Measurements from ENCODE around the gene GFY. TPM values are rescaled to one million over a fixed set of nuclear protein-coding genes. Genes with fewer than 3 reads are reported as not detected.

GFY gene
- total and polyA plus RNA-seq, 10 of the 15 experiments (the other 5 are each of a cell fraction or from before 2014, with no cell fraction given): 0.05 TPM; not detected in 9

DNA sequence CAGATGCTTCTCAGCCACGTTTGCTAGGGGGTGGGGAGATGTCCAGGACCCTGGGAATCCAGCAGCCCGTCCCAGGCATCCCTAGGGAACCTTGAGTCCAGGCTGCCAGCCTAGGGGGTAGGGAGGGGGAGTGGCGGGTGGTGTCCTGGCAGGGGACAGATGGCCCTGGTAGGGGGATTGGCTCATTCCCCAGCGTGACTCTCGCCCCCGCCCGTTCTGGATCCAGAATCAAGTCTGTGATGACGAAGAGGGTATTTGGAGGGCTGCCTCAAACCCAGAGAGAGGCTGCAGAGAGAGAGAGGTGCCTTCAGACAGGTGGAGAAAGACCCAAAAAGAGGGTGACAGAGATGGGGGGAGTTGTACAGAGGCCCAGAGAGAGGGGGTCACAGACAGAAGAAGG is 12.0 kb downstream of the GFY start:
- Histone ChIP-seq H3K27me3 (replicated peaks in 1 of 2; ENCODE audit: control insufficient read depth in 2 of 2, insufficient read depth in 2 of 2, low read length in 1 of 2) (peaks cover 12 to 30% of the 10 kb centered on the region in 2 experiments), H2AFZ (ENCODE audit: control insufficient read depth, low read depth, low read length) (no peak overlapping the region), H4K20me1 (ENCODE audit: control insufficient read depth, insufficient read depth) (no peaks in the 10 kb centered on the region), H3K4me1 (ENCODE audit: control insufficient read depth, insufficient read depth, low read length) (no peaks in the 10 kb centered on the region), H3K36me3 (ENCODE audit: control insufficient read depth in 2 of 2, insufficient read depth in 2 of 2, low read length in 1 of 2) (no peaks in the 10 kb centered on the region), H3K4me3 (no peak overlapping the region), H3K79me2 (ENCODE audit: control insufficient read depth, insufficient read depth, low read length) (no peaks in the 10 kb centered on the region), H3K27ac (ENCODE audit: control insufficient read depth, insufficient read depth) (no peak overlapping the region), H3K9ac (ENCODE audit: control insufficient read depth, insufficient read depth, low read length) (no peak overlapping the region), H3K9me3 (replicated peaks; ENCODE audit: control insufficient read depth, insufficient read depth, low read length) (no peaks in the 10 kb centered on the region), H3K4me2 (ENCODE audit: control insufficient read depth, insufficient read depth) (no peak overlapping the region)
- WGBS (ENCODE audit: insufficient coverage, insufficient replicate concordance, low lambda C conversion rate, missing lambda C conversion rate): 5% methylated on average over 7 of the region's 8 CpGs
- DNase-seq (ENCODE audit: low read depth, low spot score): no peak
- in situ Hi-C loops (cut with MboI) (loop anchor here (5.0 kb wide), 1 partner anchor 45 kb away; no protein-coding TSS in a partner anchor), intact Hi-C loops (cut with micrococcal nuclease; ENCODE audit: unreplicated experiment) (no loop called here)
- TF ChIP-seq RAD51 (IDR thresholded peaks at IDR 0.05): no peak
- TF ChIP-seq, protein P1, sequence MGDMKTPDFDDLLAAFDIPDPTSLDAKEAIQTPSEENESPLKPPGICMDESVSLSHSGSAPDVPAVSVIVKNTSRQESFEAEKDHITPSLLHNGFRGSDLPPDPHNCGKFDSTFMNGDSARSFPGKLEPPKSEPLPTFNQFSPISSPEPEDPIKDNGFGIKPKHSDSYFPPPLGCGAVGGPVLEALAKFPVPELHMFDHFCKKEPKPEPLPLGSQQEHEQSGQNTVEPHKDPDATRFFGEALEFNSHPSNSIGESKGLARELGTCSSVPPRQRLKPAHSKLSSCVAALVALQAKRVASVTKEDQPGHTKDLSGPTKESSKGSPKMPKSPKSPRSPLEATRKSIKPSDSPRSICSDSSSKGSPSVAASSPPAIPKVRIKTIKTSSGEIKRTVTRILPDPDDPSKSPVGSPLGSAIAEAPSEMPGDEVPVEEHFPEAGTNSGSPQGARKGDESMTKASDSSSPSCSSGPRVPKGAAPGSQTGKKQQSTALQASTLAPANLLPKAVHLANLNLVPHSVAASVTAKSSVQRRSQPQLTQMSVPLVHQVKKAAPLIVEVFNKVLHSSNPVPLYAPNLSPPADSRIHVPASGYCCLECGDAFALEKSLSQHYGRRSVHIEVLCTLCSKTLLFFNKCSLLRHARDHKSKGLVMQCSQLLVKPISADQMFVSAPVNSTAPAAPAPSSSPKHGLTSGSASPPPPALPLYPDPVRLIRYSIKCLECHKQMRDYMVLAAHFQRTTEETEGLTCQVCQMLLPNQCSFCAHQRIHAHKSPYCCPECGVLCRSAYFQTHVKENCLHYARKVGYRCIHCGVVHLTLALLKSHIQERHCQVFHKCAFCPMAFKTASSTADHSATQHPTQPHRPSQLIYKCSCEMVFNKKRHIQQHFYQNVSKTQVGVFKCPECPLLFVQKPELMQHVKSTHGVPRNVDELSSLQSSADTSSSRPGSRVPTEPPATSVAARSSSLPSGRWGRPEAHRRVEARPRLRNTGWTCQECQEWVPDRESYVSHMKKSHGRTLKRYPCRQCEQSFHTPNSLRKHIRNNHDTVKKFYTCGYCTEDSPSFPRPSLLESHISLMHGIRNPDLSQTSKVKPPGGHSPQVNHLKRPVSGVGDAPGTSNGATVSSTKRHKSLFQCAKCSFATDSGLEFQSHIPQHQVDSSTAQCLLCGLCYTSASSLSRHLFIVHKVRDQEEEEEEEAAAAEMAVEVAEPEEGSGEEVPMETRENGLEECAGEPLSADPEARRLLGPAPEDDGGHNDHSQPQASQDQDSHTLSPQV (IDR thresholded peaks at IDR 0.05): no peak
- BruUV-seq (replicated peaks): no TSS peak
- ChIA-PET POLR2A (no interaction called here), RAD21 (ENCODE audit: unreplicated experiment) (no interaction called here), SMC1A (ENCODE audit: uncharacterized antibody, unreplicated experiment) (interaction anchor here (1.6 kb wide), 1 partner anchor 46 kb away, joined by 5 read pairs; no protein-coding TSS in a partner anchor), CTCF (interaction anchor here (2.2 kb wide), 1 partner anchor 45 kb away, joined by 8 read pairs; no protein-coding TSS in a partner anchor)
- no peak for FAIRE-seq
- no peak for ATAC-seq

DNA sequence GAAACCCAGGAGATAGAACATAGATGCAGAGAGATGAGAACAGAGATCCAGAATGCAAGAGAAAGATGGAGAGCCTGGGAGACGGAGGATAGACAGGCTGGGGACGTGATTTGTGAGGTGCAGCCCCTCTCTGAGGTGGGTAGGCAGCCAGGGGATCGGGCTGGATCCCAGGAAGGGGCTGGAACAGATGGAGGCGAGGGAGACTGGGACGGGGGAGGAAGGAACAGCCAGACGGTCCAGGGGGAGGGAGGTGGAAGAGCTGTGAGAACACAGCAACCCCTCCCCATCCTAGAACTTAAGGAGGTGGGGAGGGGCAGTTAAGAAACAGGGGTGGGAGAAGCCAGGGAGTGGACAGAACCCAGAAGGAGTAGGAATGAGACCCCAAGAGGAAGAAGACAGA is 13.1 kb downstream of the GFY start:
- no peak overlapping the region for H3K27ac ChIP-seq (ENCODE audit: control insufficient read depth, insufficient read depth)
- no peak overlapping the region for H3K4me2 ChIP-seq (ENCODE audit: control insufficient read depth, insufficient read depth)
- no peaks in the 10 kb centered on the region for H3K9me3 ChIP-seq (replicated peaks; ENCODE audit: control insufficient read depth, insufficient read depth, low read length)
- BruUV-seq (replicated peaks): no TSS peak
- WGBS (ENCODE audit: insufficient coverage, insufficient replicate concordance, low lambda C conversion rate, missing lambda C conversion rate): 2% methylated on average over 6 of the region's 6 CpGs
- no peak overlapping the region for H3K4me3 ChIP-seq
- H2AFZ ChIP-seq (ENCODE audit: control insufficient read depth, low read depth, low read length): no peak overlapping the region
- ChIA-PET RAD21 (ENCODE audit: unreplicated experiment) (no interaction called here), CTCF (no interaction called here), POLR2A (no interaction called here), SMC1A (ENCODE audit: uncharacterized antibody, unreplicated experiment) (no interaction called here)
- H3K36me3 ChIP-seq (ENCODE audit: control insufficient read depth in 2 of 2, insufficient read depth in 2 of 2, low read length in 1 of 2): no peaks in the 10 kb centered on the region
- H3K4me1 ChIP-seq (ENCODE audit: control insufficient read depth, insufficient read depth, low read length): no peaks in the 10 kb centered on the region
- no peak overlapping the region for H3K9ac ChIP-seq (ENCODE audit: control insufficient read depth, insufficient read depth, low read length)
- ATAC-seq (no peak), FAIRE-seq (no peak), DNase-seq (ENCODE audit: low read depth, low spot score) (no peak)
- H3K27me3 ChIP-seq (replicated peaks in 1 of 2; ENCODE audit: control insufficient read depth in 2 of 2, insufficient read depth in 2 of 2, low read length in 1 of 2): peaks cover 12 to 31% of the 10 kb centered on the region in 2 experiments
- no peaks in the 10 kb centered on the region for H3K79me2 ChIP-seq (ENCODE audit: control insufficient read depth, insufficient read depth, low read length)
- no peaks in the 10 kb centered on the region for H4K20me1 ChIP-seq (ENCODE audit: control insufficient read depth, insufficient read depth)
- in situ Hi-C loops (cut with MboI): loop anchor here (5.0 kb wide), 1 partner anchor 46 kb away; no protein-coding TSS in a partner anchor
- intact Hi-C loops (cut with micrococcal nuclease; ENCODE audit: unreplicated experiment): no loop called here
- TF ChIP-seq GABPA (IDR thresholded peaks at IDR 0.05; ENCODE audit: low read depth) (no peak), SP1 (IDR thresholded peaks at IDR 0.05; ENCODE audit: low read depth, low read length) (no peak), ASH2L (IDR thresholded peaks at IDR 0.05; ENCODE audit: borderline replicate concordance, low read depth) (no peak), TCF12 (IDR thresholded peaks at IDR 0.05; ENCODE audit: low read depth, low read length) (no peak), NBN (IDR thresholded peaks at IDR 0.05) (no peak), POLR2AphosphoS5 (IDR thresholded peaks at IDR 0.05; ENCODE audit: low read length) (no peak), SMAD1 (IDR thresholded peaks at IDR 0.05; ENCODE audit: low read depth, partially characterized antibody) (no peak), IKZF2 (IDR thresholded peaks at IDR 0.05) (no peak)
- TF ChIP-seq, protein P2, sequence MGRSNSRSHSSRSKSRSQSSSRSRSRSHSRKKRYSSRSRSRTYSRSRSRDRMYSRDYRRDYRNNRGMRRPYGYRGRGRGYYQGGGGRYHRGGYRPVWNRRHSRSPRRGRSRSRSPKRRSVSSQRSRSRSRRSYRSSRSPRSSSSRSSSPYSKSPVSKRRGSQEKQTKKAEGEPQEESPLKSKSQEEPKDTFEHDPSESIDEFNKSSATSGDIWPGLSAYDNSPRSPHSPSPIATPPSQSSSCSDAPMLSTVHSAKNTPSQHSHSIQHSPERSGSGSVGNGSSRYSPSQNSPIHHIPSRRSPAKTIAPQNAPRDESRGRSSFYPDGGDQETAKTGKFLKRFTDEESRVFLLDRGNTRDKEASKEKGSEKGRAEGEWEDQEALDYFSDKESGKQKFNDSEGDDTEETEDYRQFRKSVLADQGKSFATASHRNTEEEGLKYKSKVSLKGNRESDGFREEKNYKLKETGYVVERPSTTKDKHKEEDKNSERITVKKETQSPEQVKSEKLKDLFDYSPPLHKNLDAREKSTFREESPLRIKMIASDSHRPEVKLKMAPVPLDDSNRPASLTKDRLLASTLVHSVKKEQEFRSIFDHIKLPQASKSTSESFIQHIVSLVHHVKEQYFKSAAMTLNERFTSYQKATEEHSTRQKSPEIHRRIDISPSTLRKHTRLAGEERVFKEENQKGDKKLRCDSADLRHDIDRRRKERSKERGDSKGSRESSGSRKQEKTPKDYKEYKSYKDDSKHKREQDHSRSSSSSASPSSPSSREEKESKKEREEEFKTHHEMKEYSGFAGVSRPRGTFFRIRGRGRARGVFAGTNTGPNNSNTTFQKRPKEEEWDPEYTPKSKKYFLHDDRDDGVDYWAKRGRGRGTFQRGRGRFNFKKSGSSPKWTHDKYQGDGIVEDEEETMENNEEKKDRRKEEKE (IDR thresholded peaks at IDR 0.05): no peak

Data from GM12878 (cell line).